LNCaP clone FGC (cell line): ENCODE data around the gene PPFIA1.

ENCODE experiments used
- DNase-seq: peaks from one replicate; pipeline ENCODE4 v3.0.0-alpha.2; 2011; ENCODE audit warnings: low read depth
- H3K4me3 ChIP-seq: 2 replicates; pipeline ENCODE4 v1.5.1; 2011; ENCODE audit warnings: mild to moderate bottlenecking, low read depth, low read length, control low read depth
- TF ChIP-seq, protein P1 (sequence below): IDR thresholded peaks from 2 replicates; pipeline ENCODE4 v1.5.1; 2012; ENCODE audit warnings: mild to moderate bottlenecking; ENCODE audit not compliant: control insufficient read depth, insufficient read depth; ENCODE audit errors: extremely low read depth

PPFIA1 gene

DNA sequence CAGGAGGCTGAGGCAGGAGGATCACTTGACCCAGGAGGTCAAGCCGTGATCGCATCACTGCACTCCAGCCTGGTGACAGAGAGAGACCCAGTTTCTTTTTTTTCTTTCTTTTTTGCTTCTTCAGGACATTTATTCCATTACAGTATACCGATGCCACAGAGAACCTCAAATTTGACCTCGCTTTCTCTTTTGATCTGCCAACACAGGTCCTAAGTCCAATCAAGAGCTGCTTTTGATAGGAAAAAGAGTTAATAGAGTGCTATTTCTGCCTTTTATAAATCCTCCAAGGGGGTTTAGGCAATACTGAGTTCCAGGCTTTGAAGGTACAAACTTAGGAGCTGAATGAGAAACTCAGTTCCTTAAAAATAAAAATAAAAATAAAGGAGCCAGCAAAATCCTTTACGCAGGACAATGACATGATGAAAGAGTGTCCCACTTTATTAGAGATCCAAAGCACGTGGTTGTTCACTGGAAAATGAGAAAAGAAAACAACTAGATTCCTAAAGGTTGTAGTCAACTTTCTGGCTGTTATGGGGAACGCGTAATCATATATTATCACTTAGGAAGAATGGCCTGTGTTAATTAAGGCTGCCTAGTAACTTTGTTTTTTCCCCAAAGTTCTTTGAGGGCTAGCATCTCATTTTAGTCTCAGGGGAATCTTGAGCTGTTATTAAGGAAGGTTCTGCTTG is 40.2 kb upstream of the PPFIA1 start:
- TF ChIP-seq, protein P1, sequence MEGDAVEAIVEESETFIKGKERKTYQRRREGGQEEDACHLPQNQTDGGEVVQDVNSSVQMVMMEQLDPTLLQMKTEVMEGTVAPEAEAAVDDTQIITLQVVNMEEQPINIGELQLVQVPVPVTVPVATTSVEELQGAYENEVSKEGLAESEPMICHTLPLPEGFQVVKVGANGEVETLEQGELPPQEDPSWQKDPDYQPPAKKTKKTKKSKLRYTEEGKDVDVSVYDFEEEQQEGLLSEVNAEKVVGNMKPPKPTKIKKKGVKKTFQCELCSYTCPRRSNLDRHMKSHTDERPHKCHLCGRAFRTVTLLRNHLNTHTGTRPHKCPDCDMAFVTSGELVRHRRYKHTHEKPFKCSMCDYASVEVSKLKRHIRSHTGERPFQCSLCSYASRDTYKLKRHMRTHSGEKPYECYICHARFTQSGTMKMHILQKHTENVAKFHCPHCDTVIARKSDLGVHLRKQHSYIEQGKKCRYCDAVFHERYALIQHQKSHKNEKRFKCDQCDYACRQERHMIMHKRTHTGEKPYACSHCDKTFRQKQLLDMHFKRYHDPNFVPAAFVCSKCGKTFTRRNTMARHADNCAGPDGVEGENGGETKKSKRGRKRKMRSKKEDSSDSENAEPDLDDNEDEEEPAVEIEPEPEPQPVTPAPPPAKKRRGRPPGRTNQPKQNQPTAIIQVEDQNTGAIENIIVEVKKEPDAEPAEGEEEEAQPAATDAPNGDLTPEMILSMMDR = no peak
- no peak for DNase-seq

DNA sequence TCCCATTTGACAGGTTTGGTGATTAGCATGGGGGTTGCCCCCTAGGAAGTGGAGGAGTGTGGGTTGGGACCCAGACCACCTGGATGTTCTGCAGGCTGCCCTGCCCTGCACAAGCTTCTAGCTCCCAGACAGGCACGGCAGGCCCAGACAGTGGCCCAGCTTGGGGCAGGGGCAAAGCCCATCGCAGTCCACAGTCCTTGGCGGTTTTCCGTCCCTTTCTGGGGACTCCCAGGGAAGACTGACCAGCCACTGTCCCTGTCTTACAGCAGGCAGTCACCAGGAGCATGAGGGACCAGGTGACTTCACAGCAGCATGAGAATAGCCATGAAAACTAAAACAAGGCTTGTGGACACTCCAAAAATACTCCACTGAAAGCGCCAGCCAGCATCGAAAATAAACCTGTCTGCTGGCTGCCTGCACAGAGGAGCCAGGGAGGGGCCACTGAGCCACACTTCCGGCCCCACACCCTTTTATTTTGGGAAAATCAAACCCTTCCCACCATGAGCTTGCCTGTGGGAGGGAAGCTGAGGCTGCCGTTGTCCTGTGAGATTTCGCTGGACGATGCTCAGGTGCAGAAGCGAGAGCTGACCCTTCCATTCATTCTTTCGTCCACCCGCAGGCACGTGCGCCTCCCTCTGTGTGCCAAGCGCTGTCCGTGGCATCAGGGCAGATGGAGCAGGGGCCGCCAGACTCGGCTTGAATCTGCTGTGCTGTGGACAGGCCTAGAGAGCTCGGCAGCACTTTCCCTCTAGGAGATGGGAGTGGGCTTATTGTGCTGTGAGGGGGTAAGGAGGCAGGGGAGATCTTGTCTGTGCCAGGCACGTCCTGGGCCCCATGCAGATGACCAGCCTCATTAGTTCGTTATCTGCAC is 39.4 kb upstream of the PPFIA1 start:
- TF ChIP-seq, protein P1 = no peak
- no peak for DNase-seq
- H3K4me3 ChIP-seq = no peak overlapping the region

More for the DNA sequence above, 40.2 kb upstream of the PPFIA1 start:
- no peak overlapping the region for H3K4me3 ChIP-seq

DNA sequence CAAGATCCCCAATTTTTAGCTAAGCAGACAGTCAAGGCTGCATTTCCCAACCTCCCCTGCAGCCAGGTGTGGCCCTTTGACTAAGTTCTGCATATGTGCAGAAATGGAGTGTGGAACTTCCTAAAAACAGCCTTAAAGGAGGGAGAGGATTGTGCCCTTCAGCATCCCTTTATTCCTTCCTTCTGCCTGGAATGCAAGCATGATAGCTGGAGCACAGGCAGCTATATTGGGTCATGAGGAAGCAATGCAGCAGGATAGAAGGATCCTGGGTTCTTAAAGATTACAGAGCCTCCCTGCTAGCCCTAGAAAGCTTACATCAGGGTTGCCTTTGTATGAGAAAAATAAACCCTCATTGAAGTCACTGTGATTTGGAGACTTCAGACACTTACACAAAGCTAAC is 37.5 kb upstream of the PPFIA1 start:
- H3K4me3 ChIP-seq = no peak overlapping the region

DNA sequence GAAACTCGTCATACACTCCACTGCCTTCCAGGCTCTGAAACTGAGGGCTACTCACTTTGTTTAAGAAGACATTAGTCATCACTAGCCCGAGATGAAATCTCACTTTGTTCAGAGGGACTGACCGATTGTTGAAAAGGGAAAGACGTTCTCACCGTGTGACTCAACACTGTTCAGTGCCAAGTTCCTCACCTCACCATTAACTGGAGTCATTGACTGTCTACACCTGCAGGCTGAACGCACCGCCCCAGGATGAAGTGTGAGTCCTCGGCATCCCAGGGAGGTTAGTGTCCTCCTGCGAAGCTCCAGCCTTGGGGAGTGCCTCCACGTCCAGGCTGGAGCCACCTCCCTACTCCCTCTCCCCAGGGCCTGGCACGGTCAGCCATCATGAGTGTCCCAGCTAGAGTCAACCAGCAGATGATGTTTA is 37.0 kb upstream of the PPFIA1 start:
- TF ChIP-seq, protein P1 = no peak
- DNase-seq = no peak
- no peak overlapping the region for H3K4me3 ChIP-seq

More for the DNA sequence above, 37.5 kb upstream of the PPFIA1 start:
- TF ChIP-seq, protein P1 = no peak
- no peak for DNase-seq

DNA sequence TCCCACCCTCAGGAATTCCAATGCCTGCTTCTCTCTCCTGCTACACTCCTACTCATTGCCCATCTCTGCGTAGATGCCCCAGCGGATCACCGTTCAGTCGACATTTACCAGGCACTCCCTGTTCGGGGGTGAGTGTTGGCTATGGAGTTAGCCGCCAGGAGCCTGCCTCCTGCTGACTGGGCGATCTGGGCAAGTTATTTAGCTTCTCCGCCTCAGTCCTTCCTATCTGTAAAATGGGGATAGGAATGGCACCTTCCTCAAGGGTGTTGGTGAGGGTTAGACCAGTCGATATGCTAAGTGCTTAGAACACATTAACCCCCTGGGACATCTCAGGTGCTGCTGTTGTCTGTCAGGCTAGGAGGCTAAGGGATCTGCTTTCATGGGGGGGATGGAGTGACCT is 36.5 kb upstream of the PPFIA1 start:
- DNase-seq = no peak
- H3K4me3 ChIP-seq = no peak overlapping the region
- TF ChIP-seq, protein P1 = no peak

DNA sequence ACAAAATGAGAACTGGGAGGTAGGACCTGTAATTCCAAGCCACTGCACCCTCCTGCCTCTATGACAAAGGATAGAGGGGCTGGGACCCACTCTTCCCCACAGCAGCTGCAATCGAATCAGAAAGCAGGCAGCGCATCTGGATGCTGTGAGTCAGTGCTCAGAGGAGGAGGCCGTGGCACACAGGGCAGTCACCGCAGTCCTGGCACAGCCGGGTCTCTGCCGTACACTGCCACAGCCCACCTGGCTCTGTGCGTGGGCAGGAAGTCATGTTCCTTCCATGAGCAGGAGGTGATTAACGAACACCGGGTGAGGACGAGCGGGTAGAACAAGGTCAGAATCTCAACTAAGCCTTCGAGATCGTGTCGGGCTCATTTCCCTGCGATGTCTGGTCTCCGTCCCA is 30.2 kb upstream of the PPFIA1 start:
- no peak for DNase-seq
- TF ChIP-seq, protein P1 = no peak
- H3K4me3 ChIP-seq = no peak overlapping the region

DNA sequence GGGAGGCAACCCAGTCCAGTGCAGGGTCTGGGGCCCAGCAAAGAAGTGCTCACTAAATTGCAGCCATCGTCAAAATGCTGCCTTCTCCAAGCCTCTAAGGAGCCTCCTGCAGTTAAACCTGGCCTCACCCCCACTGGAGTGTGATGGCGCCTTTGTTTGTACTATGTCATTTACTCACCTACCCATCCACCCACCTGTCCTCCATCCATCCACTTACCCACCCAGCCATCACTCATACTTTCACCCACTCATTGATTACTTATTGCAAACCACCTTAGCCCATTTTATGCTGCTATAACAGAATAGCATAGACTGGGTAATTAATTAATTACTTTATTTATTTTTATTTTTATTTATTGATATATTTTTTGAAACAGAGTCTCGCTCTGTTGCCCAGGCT is 28.8 kb upstream of the PPFIA1 start:
- TF ChIP-seq, protein P1 = no peak
- no peak overlapping the region for H3K4me3 ChIP-seq
- no peak for DNase-seq
